Caco-2 (cell line): ENCODE results near the gene PCDH19. TPM values are rescaled to one million over a fixed set of nuclear protein-coding genes. Genes with fewer than 3 reads are reported as not detected.

Experiments
- BruUV-seq: library from RNA; stranded (reverse); fragments of 400-500 nt; replicated peaks from 2 replicates; lab custom pipeline; 2021; lab: Mats Ljungman, UMichigan
- CTCF ChIA-PET: fragments of 300-600 bp; sonication (Branson Sonifier 250); formaldehyde crosslinking; loops from one replicate; lab custom pipeline; 2022; ENCODE audit warnings: antibody characterized with exemption; lab: Charles Lee
- POLR2A ChIA-PET: fragments of 300-600 bp; sonication (Branson Sonifier 250); formaldehyde crosslinking; loops from one replicate; lab custom pipeline; 2022; ENCODE audit warnings: antibody characterized with exemption; lab: Charles Lee
- DNase-seq, 2 experiments: peaks; one replicate each; pipeline versions ENCODE4 v3.0.0 to v3.0.0-alpha.2; 2020 to 2022
- H3K27me3 ChIP-seq: replicated peaks from 2 replicates; pipeline ENCODE4 v1.6.0; 2011; ENCODE audit warnings: low read length; ENCODE audit not compliant: control insufficient read depth, insufficient read depth
- H3K36me3 ChIP-seq: 2 replicates; pipeline ENCODE4 v1.5.1; 2011; ENCODE audit warnings: low read length; ENCODE audit not compliant: control insufficient read depth, insufficient read depth
- H3K4me1 ChIP-seq: fragments of 250-450 bp; sonication (Bioruptor Pico); 2 replicates; pipeline ENCODE4 v1.5.1; 2020; ENCODE audit warnings: mild to moderate bottlenecking
- H3K4me3 ChIP-seq: 2 replicates; pipeline ENCODE4 v1.5.1; 2011; ENCODE audit warnings: low read depth, mild to moderate bottlenecking, control low read depth, low read length
- H3K9me3 ChIP-seq: fragments of 250-450 bp; sonication (Bioruptor Pico); 2 replicates; pipeline ENCODE4 v1.5.1; 2020; ENCODE audit warnings: mild to moderate bottlenecking, moderate library complexity
- H3K27ac Mint-ChIP-seq: one replicate; pipeline ENCODE4 v1.8.0; 2022; ENCODE audit warnings: mixed read lengths; ENCODE audit not compliant: unreplicated experiment
- H3K27me3 Mint-ChIP-seq: one replicate; pipeline ENCODE4 v1.8.0; 2022; ENCODE audit warnings: mixed read lengths; ENCODE audit not compliant: insufficient read depth, unreplicated experiment
- H3K36me3 Mint-ChIP-seq: one replicate; pipeline ENCODE4 v1.8.0; 2022; ENCODE audit warnings: mild to moderate bottlenecking, mixed read lengths; ENCODE audit not compliant: insufficient read depth, unreplicated experiment
- H3K4me1 Mint-ChIP-seq: one replicate; pipeline ENCODE4 v1.8.0; 2022; ENCODE audit warnings: low read depth, mixed read lengths; ENCODE audit not compliant: unreplicated experiment
- H3K4me3 Mint-ChIP-seq: one replicate; pipeline ENCODE4 v1.8.0; 2022; ENCODE audit warnings: mild to moderate bottlenecking, moderate library complexity, mixed read lengths; ENCODE audit not compliant: unreplicated experiment
- H3K9me3 Mint-ChIP-seq: one replicate; pipeline ENCODE4 v1.8.0; 2022; ENCODE audit warnings: mixed read lengths; ENCODE audit not compliant: unreplicated experiment
- CTCF ChIP-seq, 2 experiments: fragments of 200-600 bp in 1 of 2; IDR thresholded peaks; 1 replicate in 1 of 2; 2 replicates in 1 of 2; pipeline versions ENCODE4 v1.5.1 to v1.8.0; 2011 to 2022; ENCODE audit warnings: antibody characterized with exemption in 1 of 2, control low read depth in 1 of 2, inconsistent platforms in 1 of 2, low read depth in 1 of 2, low read length in 1 of 2, mild to moderate bottlenecking in 1 of 2, moderate library complexity in 1 of 2; ENCODE audit not compliant: insufficient read depth in 1 of 2, severe bottlenecking in 1 of 2, unreplicated experiment in 1 of 2
- intact Hi-C: fragments of 100-400 bp; cut with micrococcal nuclease; formaldehyde crosslinking; loops from one replicate; pipeline ENCODE4 v1.10.0; 2022; ENCODE audit not compliant: unreplicated experiment
- total RNA-seq: library from RNA; stranded (reverse); gene quantifications from 2 replicates; pipeline ENCODE4 v1.2.3, GENCODE V29; 2022

PCDH19 gene
- total RNA-seq, 1 experiment from 2014 or later, result 0.11 TPM

GRCh38 chrX:100264200-100264599 is 145.9 kb downstream of the PCDH19 start:
- no peak for TF ChIP-seq CTCF (IDR thresholded peaks at IDR 0.05; ENCODE audit: insufficient read depth in 1 of 2, low read depth in 1 of 2, low read length in 1 of 2, severe bottlenecking in 1 of 2, unreplicated experiment in 1 of 2)
- no peaks in the 10 kb centered on the region for H3K36me3 Mint-ChIP-seq
- H3K4me3 Mint-ChIP-seq, result no peak overlapping the region
- no peaks in the 10 kb centered on the region for H3K36me3 ChIP-seq
- no peaks in the 10 kb centered on the region for H3K9me3 Mint-ChIP-seq
- no peak for DNase-seq
- no TSS peak for BruUV-seq
- no peak overlapping the region for H3K27ac Mint-ChIP-seq
- no peaks in the 10 kb centered on the region for H3K27me3 ChIP-seq
- POLR2A ChIA-PET, result no interaction called here
- H3K9me3 ChIP-seq, result no peaks in the 10 kb centered on the region
- CTCF ChIA-PET, result no interaction called here
- no peaks in the 10 kb centered on the region for H3K4me1 Mint-ChIP-seq
- H3K4me3 ChIP-seq, result no peak overlapping the region
- intact Hi-C loops, result no loop called here
- no peaks in the 10 kb centered on the region for H3K4me1 ChIP-seq
- H3K27me3 Mint-ChIP-seq, result peaks cover 3% of the 10 kb centered on the region

DNA sequence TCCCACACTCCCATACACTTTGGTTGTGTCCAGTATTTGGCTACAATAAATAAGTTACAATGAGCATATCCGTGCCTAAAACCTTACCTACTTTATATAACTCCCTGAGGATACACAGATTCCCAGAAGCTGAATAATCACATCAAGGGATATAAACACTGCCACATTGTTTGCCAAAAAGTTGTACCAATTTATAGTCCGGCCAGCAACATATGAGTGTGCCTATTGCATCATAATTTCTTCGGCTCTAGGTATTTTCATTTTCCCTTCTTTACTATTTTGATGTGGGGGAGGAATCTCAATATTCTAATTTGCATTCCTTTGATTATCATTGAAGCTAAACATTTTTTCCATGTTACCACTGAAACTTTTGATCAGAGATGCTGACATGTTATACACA is 146.4 kb downstream of the PCDH19 start:
- Mint-ChIP-seq H3K4me3 (no peak overlapping the region), H3K4me1 (no peaks in the 10 kb centered on the region), H3K36me3 (no peaks in the 10 kb centered on the region), H3K27ac (no peak overlapping the region), H3K9me3 (no peaks in the 10 kb centered on the region), H3K27me3 (no peaks in the 10 kb centered on the region)
- intact Hi-C loops, result no loop called here
- Histone ChIP-seq H3K27me3 (no peaks in the 10 kb centered on the region), H3K9me3 (no peaks in the 10 kb centered on the region), H3K4me1 (no peaks in the 10 kb centered on the region), H3K36me3 (no peaks in the 10 kb centered on the region), H3K4me3 (no peak overlapping the region)
- ChIA-PET CTCF (no interaction called here), POLR2A (no interaction called here)
- no peak for DNase-seq
- BruUV-seq, result no TSS peak
- no peak for TF ChIP-seq CTCF (IDR thresholded peaks at IDR 0.05; ENCODE audit: insufficient read depth in 1 of 2, low read depth in 1 of 2, low read length in 1 of 2, severe bottlenecking in 1 of 2, unreplicated experiment in 1 of 2)

- Histone ChIP-seq H3K36me3 (no peaks in the 10 kb centered on the region), H3K4me3 (no peak overlapping the region), H3K4me1 (no peaks in the 10 kb centered on the region), H3K27me3 (no peaks in the 10 kb centered on the region), H3K9me3 (no peaks in the 10 kb centered on the region)
- H3K27me3 Mint-ChIP-seq, result peaks cover 3% of the 10 kb centered on the region
- POLR2A ChIA-PET, result no interaction called here
- no peaks in the 10 kb centered on the region for H3K36me3 Mint-ChIP-seq
- no peaks in the 10 kb centered on the region for H3K9me3 Mint-ChIP-seq
- intact Hi-C loops, result no loop called here
- H3K4me1 Mint-ChIP-seq, result no peaks in the 10 kb centered on the region
- no peak for TF ChIP-seq CTCF (IDR thresholded peaks at IDR 0.05; ENCODE audit: insufficient read depth in 1 of 2, low read depth in 1 of 2, low read length in 1 of 2, severe bottlenecking in 1 of 2, unreplicated experiment in 1 of 2)
- no peak overlapping the region for H3K27ac Mint-ChIP-seq
- no TSS peak for BruUV-seq
- no peak overlapping the region for H3K4me3 Mint-ChIP-seq
- no peak for DNase-seq
- CTCF ChIA-PET, result no interaction called here
Observed at GRCh38 chrX:100248885-100249493, 161.1 kb downstream of the PCDH19 start.
